Activated T-cell treated with anti-CD3 and anti-CD28 coated beads for 48 hours (primary cell): Measurements from ENCODE around the gene RPS15.
A peak's percentile ranks its signal among the peaks of the same experiment; 100 is the strongest.
"Not testable (repeated sequence)": the region's sequence is repeated elsewhere in the genome, so short reads cannot be mapped to it uniquely, and the experiment has no call there.

ENCODE experiments used
- DNase-seq: peaks from one replicate; pipeline ENCODE4 v3.0.0-alpha.2; 2020; ENCODE audit warnings: low read depth

RPS15 gene

GRCh38 chr19:1470305-1471009, 32.3 kb downstream of the RPS15 start:
- DNase-seq, result peak; percentile 63

GRCh38 chr19:1471010-1471514, 32.9 kb downstream of the RPS15 start:
- no peak for DNase-seq

- DNase-seq, result no peak
These were observed 33.4 kb downstream of the RPS15 start for GRCh38 chr19:1471515-1472160.

GRCh38 chr19:1472231-1473084, 34.3 kb downstream of the RPS15 start:
- no peak for DNase-seq

GRCh38 chr19:1473085-1473851, 35.1 kb downstream of the RPS15 start:
- no peak for DNase-seq

- no peak for DNase-seq
These were observed 36.0 kb downstream of the RPS15 start for GRCh38 chr19:1474011-1474764.

- no peak for DNase-seq
These were observed 36.7 kb downstream of the RPS15 start for GRCh38 chr19:1474765-1475351.

- DNase-seq, result no peak
These were observed 37.7 kb downstream of the RPS15 start for GRCh38 chr19:1475751-1476437.

GRCh38 chr19:1477056-1477455, 38.9 kb downstream of the RPS15 start:
- not testable (repeated sequence) for DNase-seq

- DNase-seq, result peak; percentile 92
These were observed 40.9 kb downstream of the RPS15 start, which contains the start of gene C19orf25 for GRCh38 chr19:1478934-1479707. TSS of gene C19orf25 (minus strand) at chr19:1479215. CDS start at chr19:1478903, 312 bp downstream.

GRCh38 chr19:1481224-1481892, 43.2 kb downstream of the RPS15 start:
- DNase-seq, result no peak

GRCh38 chr19:1481893-1482360, 43.7 kb downstream of the RPS15 start:
- no peak for DNase-seq

GRCh38 chr19:1482361-1483130, 44.4 kb downstream of the RPS15 start:
- DNase-seq, result no peak

- DNase-seq, result no peak
These were observed 45.2 kb downstream of the RPS15 start for GRCh38 chr19:1483131-1483978.

- no peak for DNase-seq
These were observed 45.8 kb downstream of the RPS15 start for GRCh38 chr19:1483979-1484428.

- DNase-seq, result no peak
These were observed 48.8 kb downstream of the RPS15 start for GRCh38 chr19:1486720-1487575.
